ENCODE results near the gene SULT1B1. TPM values are rescaled to one million over a fixed set of nuclear protein-coding genes. Genes with fewer than 3 reads are reported as not detected.

Gene SULT1B1
- total RNA-seq, 1 experiment from 2014 or later: 0.63 TPM

DNA sequence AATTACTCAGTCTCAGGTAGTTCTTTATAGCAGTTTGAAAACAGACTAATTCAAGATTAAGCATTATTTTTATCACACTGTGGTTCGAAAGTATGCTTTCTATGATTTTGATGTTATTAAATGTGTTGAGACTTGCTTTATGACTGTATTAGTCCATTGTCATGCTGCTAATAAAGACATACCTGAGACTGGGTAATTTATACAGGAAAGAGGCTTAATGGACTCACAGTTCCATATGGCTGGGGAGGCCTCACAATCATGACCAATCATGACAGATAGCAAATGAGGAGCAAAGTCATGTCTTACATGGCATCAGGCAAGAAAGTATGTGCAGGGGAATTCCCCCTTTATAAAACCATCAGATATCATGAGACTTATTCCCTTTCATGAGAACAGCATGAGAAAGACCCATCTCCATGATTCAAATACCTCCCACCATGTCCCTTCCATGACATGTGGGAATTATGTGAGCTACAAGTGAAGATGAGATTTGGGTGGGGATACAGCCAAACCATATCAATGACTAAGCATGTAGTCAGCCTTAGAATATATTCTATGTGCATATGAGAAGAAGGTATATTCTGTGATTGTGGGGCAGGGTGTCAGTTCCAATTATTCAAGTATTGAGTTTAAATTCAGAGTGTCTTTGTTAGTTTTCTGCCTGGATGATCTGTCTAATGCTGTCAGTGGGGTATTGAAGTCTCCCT lies 62.7 kb downstream of the SULT1B1 start:
- DNase-seq (ENCODE audit: low read depth): no peak

GRCh38 chr4:69689599-69689998 lies 70.8 kb downstream of the SULT1B1 start:
- DNase-seq (ENCODE audit: low read depth): no peak

- no peak for DNase-seq (ENCODE audit: low read depth)
Measured at GRCh38 chr4:69684804-69685203, 75.6 kb downstream of the SULT1B1 start.

Other genes with a start within 250 kb of the SULT1B1 start
- gene UGT2A2, start 121.0 kb downstream of the SULT1B1 start, total RNA-seq (2014; rRNA removed; shearing (Covaris generic)): not detected in 2 replicates
- gene UGT2A1, start 107.4 kb downstream of the SULT1B1 start, total RNA-seq (2014; rRNA removed; shearing (Covaris generic)): not detected in 2 replicates
- 0.33 and 1.3 TPM in 2 replicates for gene SULT1E1, start 99.5 kb upstream of the SULT1B1 start, total RNA-seq (2014; rRNA removed; shearing (Covaris generic))
- gene CSN1S1, start 170.4 kb upstream of the SULT1B1 start, total RNA-seq (2014; rRNA removed; shearing (Covaris generic)): not detected in 2 replicates
- gene CSN2, start 205.1 kb upstream of the SULT1B1 start, total RNA-seq (2014; rRNA removed; shearing (Covaris generic)): not detected in 2 replicates
- gene STATH, start 235.3 kb upstream of the SULT1B1 start, total RNA-seq (2014; rRNA removed; shearing (Covaris generic)): not detected in 2 replicates

All from Daoy (cell line).